AG04449 (cell line): Measurements from ENCODE around the gene SUGCT.

Source experiments
- CTCF ChIA-PET: fragments of 350-600 bp; formaldehyde crosslinking; extraction: SDS; loops from one replicate; lab custom pipeline; 2021; ENCODE audit warnings: antibody characterized with exemption; lab: Yijun Ruan, JAX
- POLR2A ChIA-PET: fragments of 400-600, 350-600 bp; formaldehyde crosslinking; extraction: SDS; loops from one replicate; lab custom pipeline; 2020; ENCODE audit warnings: antibody characterized with exemption, inconsistent platforms; lab: Yijun Ruan, JAX
- DNase-seq: peaks from one replicate; pipeline ENCODE4 v3.0.0-alpha.2; 2010; ENCODE audit warnings: low read depth, low spot score
- H3K4me3 ChIP-seq: 2 replicates; pipeline ENCODE4 v1.5.1; 2011; ENCODE audit warnings: low read depth, mild to moderate bottlenecking, control low read depth, low read length
- TF ChIP-seq, protein P1 (sequence below): IDR thresholded peaks from one replicate; pipeline ENCODE4 v1.5.1; 2011; ENCODE audit warnings: mild to moderate bottlenecking, moderate library complexity, low read length, control low read depth, inconsistent platforms; ENCODE audit not compliant: insufficient read depth; ENCODE audit errors: missing control alignments

Gene SUGCT

DNA sequence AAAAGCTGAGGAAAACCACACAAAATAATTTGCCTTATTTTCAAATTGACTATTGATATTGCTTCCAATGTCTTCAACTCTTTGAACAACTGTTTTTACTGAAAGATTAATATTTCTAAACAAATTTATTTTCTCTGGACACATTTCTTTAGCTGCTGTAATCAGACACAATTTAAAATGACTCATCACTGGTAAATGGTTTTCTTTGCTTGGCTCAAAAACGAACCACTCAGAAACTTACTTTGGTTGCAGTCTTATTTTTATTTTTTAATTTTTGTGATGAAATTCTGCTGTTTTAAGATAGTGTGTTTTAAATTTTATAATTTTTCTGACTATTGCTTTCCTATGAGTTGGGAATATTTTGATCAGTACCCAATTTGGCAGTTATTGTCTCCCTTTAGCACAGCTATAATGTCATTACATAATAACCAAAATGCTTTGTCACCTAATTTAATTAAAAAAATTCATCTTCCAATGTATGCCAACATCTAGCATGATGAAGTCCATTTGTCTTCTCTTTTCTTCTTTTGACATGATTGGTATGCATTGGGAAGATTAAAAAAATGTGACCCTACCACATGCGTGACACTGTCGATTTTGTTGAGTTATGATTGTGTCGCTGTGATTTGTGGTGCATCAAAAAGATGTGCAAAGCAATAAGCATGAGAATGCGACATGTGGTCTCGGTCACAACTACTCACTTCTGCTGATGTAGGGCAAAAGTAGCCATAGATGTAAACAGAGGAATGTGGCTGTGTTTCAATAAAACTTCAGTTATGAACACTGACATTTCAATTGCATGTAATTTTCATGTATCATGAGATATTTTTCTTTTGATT lies 222.3 kb downstream of the SUGCT start:
- TF ChIP-seq, protein P1, sequence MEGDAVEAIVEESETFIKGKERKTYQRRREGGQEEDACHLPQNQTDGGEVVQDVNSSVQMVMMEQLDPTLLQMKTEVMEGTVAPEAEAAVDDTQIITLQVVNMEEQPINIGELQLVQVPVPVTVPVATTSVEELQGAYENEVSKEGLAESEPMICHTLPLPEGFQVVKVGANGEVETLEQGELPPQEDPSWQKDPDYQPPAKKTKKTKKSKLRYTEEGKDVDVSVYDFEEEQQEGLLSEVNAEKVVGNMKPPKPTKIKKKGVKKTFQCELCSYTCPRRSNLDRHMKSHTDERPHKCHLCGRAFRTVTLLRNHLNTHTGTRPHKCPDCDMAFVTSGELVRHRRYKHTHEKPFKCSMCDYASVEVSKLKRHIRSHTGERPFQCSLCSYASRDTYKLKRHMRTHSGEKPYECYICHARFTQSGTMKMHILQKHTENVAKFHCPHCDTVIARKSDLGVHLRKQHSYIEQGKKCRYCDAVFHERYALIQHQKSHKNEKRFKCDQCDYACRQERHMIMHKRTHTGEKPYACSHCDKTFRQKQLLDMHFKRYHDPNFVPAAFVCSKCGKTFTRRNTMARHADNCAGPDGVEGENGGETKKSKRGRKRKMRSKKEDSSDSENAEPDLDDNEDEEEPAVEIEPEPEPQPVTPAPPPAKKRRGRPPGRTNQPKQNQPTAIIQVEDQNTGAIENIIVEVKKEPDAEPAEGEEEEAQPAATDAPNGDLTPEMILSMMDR = no peak
- CTCF ChIA-PET = interaction anchor here (0.9 to 1.4 kb wide), 3 partner anchors 16 to 126 kb away, joined by 3 to 4 read pairs (median 3); no protein-coding TSS in a partner anchor
- DNase-seq = no peak
- H3K4me3 ChIP-seq = no peak overlapping the region
- POLR2A ChIA-PET = interaction anchor here (0.7 kb wide), 1 partner anchor 1343 kb away, joined by 3 read pairs; no protein-coding TSS in a partner anchor

DNA sequence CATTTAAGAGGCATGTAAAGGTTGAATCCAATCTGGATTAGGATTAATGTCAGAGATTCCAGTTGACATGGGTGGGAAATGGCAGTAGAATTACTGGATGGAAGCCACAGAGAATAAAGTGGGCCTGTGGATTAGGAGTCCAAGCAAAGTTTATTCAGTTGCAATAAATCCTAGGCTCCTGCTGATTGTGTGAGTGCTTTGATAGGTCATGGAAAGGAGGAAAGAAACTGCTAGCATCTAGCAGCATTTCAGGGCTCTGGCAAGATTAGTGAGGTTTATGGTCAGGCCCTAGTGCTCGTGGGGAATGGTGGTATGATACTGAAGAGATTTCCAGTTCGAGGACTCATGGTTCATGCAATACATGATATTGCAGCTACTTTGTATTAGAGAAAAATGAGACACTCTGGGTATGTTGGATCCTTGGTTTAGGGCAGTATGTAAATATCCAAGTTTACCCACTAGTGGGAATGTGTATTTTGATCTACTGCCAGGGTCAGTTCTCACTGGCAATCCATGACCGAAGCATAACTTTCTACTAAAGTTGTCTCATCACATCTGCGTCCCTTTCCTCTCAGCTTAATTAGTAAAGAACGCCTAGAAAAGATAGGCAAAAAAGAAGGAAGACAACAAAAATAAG lies 235.0 kb downstream of the SUGCT start:
- ChIA-PET POLR2A (no interaction called here), CTCF (interaction anchor here (1.1 kb wide), 1 partner anchor 11 kb away, joined by 3 read pairs; no protein-coding TSS in a partner anchor)
- DNase-seq = no peak
- TF ChIP-seq, protein P1 = no peak
- no peak overlapping the region for H3K4me3 ChIP-seq

- POLR2A ChIA-PET = no interaction called here
- TF ChIP-seq, protein P1 = no peak
- DNase-seq = no peak
- CTCF ChIA-PET = interaction anchor here (1.3 kb wide), 1 partner anchor 139 kb away, joined by 4 read pairs; no protein-coding TSS in a partner anchor
- no peak overlapping the region for H3K4me3 ChIP-seq
Observed at GRCh38 chr7:40371806-40372440, 237.1 kb downstream of the SUGCT start.

GRCh38 chr7:40374575-40374974 lies 239.8 kb downstream of the SUGCT start:
- TF ChIP-seq, protein P1 = no peak
- no peak overlapping the region for H3K4me3 ChIP-seq
- ChIA-PET POLR2A (no interaction called here), CTCF (no interaction called here)
- DNase-seq = no peak

- TF ChIP-seq, protein P1 = no peak
- ChIA-PET CTCF (interaction anchor here (0.9 to 1.3 kb wide), 2 partner anchors 10 to 22 kb away, joined by 3 read pairs; no protein-coding TSS in a partner anchor), POLR2A (no interaction called here)
- DNase-seq = no peak
- no peak overlapping the region for H3K4me3 ChIP-seq
Observed at GRCh38 chr7:40380111-40380510, 245.3 kb downstream of the SUGCT start.
